VCaP (cell line): Measurements from ENCODE around the gene ALPP.

Source experiments
- H3K27ac ChIP-seq: fragments of 450-650 bp; 2 replicates; pipeline ENCODE4 v1.5.1; 2017
- TF ChIP-seq, protein P1 (sequence below): fragments of 450-650 bp; conservative IDR thresholded peaks from 2 replicates; pipeline ENCODE4 v1.5.1; 2017; ENCODE audit warnings: mild to moderate bottlenecking, moderate library complexity

ALPP gene

GRCh38 chr2:232348936-232349335 is 29.6 kb upstream of the ALPP start:
- TF ChIP-seq, protein P1, sequence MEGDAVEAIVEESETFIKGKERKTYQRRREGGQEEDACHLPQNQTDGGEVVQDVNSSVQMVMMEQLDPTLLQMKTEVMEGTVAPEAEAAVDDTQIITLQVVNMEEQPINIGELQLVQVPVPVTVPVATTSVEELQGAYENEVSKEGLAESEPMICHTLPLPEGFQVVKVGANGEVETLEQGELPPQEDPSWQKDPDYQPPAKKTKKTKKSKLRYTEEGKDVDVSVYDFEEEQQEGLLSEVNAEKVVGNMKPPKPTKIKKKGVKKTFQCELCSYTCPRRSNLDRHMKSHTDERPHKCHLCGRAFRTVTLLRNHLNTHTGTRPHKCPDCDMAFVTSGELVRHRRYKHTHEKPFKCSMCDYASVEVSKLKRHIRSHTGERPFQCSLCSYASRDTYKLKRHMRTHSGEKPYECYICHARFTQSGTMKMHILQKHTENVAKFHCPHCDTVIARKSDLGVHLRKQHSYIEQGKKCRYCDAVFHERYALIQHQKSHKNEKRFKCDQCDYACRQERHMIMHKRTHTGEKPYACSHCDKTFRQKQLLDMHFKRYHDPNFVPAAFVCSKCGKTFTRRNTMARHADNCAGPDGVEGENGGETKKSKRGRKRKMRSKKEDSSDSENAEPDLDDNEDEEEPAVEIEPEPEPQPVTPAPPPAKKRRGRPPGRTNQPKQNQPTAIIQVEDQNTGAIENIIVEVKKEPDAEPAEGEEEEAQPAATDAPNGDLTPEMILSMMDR: no peak
- H3K27ac ChIP-seq: no peak overlapping the region

GRCh38 chr2:232349546-232349945 is 29.0 kb upstream of the ALPP start:
- no peak overlapping the region for H3K27ac ChIP-seq
- TF ChIP-seq, protein P1: no peak

DNA sequence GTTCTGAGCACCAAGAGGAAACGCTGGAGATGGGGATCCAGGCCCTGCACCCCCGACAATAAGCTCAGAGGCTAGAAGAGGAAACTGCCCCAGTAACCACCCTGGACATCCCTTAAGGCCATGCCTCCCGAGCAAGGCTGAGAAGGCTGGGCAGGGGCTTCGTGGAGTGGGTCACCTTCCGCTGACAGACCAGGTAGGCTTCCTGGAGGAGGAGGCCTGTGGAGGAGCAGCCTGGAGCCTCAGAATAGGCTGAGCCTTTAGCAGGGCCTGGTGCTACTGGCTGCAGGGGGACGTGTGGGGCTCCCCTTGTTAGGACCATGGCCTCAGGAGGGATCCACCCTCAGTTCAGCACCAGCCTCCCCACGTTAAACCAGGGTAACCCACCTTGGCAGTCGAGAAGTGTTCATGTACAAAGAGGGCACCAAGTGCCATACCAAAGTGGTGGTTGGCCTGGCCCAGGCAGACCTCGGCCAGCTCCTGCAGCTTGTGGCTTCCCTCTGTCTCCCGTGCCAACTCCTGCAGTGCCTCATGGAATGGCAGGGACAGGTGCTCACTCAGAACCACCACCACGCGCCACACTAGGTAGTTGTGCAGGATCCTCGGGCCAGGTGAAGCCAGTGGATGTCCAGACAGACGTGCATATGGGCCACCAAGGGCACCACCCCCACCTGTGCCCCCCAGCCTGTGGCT is 28.5 kb upstream of the ALPP start:
- no peak overlapping the region for H3K27ac ChIP-seq
- TF ChIP-seq, protein P1: no peak

- TF ChIP-seq, protein P1: no peak
Measured at GRCh38 chr2:232350804-232351685, 27.5 kb upstream of the ALPP start.

GRCh38 chr2:232351686-232352510 is 26.7 kb upstream of the ALPP start:
- TF ChIP-seq, protein P1: no peak
- no peak overlapping the region for H3K27ac ChIP-seq

More at GRCh38 chr2:232350804-232351685, 27.5 kb upstream of the ALPP start:
- no peak overlapping the region for H3K27ac ChIP-seq

DNA sequence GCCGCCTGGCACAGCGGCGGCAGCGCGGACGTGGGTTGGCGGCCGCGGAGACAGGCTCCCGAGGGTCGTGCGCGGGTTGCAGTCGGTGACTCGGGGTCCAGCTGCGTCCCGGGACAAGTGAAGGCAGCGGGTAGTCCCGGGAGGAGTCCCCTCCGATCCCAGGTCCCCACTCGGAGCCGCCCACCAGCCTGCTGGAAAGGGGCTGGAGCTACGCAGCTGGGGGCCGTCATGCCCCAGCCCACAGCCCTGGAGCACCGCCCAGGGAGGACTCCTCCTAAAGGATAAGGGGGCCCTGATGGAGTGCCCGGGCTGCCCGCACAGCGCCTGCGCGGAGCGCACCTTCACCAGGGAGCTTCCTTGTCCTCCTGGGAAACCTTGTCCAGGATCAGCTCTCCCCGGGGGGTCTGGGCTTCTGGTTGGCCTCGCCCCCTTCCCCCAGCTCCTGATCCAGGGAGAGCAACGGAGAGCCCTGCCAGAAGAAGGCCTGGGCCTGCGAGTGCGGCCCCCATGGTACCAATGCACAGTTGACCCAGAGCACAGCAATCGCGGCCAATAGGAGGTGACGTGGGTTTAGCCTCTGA is 25.9 kb upstream of the ALPP start:
- TF ChIP-seq, protein P1: no peak
- H3K27ac ChIP-seq: no peak overlapping the region

DNA sequence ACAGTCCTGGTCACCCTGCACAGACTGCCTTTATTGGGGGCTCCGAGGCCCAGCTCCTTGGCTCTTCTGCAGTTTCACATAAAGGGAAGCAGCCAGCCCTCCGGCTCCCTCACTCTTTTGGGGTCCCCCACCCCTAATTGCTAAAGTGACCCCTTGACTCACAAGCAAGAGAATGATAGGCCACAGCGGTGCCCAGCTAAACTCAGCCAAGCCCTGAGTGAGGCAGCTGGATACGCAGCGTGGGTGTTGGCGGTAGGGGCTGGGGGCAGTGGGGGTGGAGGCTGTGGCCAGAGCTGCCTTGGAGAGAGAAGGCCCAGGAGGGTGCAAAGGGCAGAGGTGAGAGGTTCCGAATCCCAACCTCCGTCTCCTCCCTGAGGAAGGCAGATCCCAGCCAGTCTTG is 25.5 kb upstream of the ALPP start:
- TF ChIP-seq, protein P1: no peak

More for the DNA sequence above, 25.5 kb upstream of the ALPP start:
- no peak overlapping the region for H3K27ac ChIP-seq
